Sigmoid colon (tissue), 7 donors: ENCODE measurements around the gene TMEM63A. TPM values are rescaled to one million over a fixed set of nuclear protein-coding genes. Genes with fewer than 3 reads are reported as not detected.
"Not testable (repeated sequence)": the region's sequence is repeated elsewhere in the genome, so short reads cannot be mapped to it uniquely, and the experiment has no call there.

Source experiments
- DNase-seq: peaks from one replicate; pipeline ENCODE4 v3.0.0-alpha.2; 2019
- H3K27ac ChIP-seq, 4 donors: fragments of 200-600 bp; sonication (generic); one replicate each; pipeline ENCODE4 v1.5.1; 2016 to 2019; ENCODE audit warnings: mild to moderate bottlenecking in 1 of 4
- H3K27me3 ChIP-seq, 3 donors: fragments of 200-600 bp; sonication (generic); one replicate each; pipeline ENCODE4 v1.5.1; 2019; ENCODE audit warnings: mild to moderate bottlenecking in 1 of 3
- H3K36me3 ChIP-seq, 4 donors: fragments of 200-600 bp; sonication (generic); one replicate each; pipeline ENCODE4 v1.5.1; 2016 to 2019
- H3K4me1 ChIP-seq, 4 donors: fragments of 200-600 bp; sonication (generic); one replicate each; pipeline ENCODE4 v1.5.1; 2017 to 2019
- H3K4me3 ChIP-seq, 4 donors: fragments of 200-600 bp; sonication (generic); one replicate each; pipeline ENCODE4 v1.5.1; 2017 to 2019; ENCODE audit warnings: mild to moderate bottlenecking in 2 of 4, moderate library complexity in 1 of 4
- H3K9me3 ChIP-seq, 4 donors: fragments of 200-600 bp in 3 of 4; sonication (generic) in 3 of 4; one replicate each; pipeline versions ENCODE4 v1.5.1 to v1.6.1; 2013 to 2019
- EP300 ChIP-seq, 4 donors: sonication (generic); formaldehyde crosslinking; IDR thresholded peaks; one replicate each; pipeline ENCODE4 v1.6.1; 2017; ENCODE audit warnings: antibody characterized with exemption in 4 of 4
- POLR2A ChIP-seq, 2 donors: fragments of 450-650 bp; IDR thresholded peaks; one replicate each; pipeline ENCODE4 v1.6.1; 2016; ENCODE audit warnings: antibody characterized with exemption in 2 of 2, mild to moderate bottlenecking in 2 of 2, moderate library complexity in 2 of 2
- POLR2AphosphoS5 ChIP-seq, 4 donors: sonication (generic); formaldehyde crosslinking; IDR thresholded peaks; one replicate each; pipeline ENCODE4 v1.6.1; 2017; ENCODE audit warnings: antibody characterized with exemption in 4 of 4
- WGBS, 2 donors: extraction: QIAGEN DNeasy Blood & Tissue Kit; methylation state at CpG; one replicate each; pipeline ENCODE4 v1.1.7; 2013; 5-methylcytosine and 5-hydroxymethylcytosine counted together
- intact Hi-C: fragments of 100-400 bp; cut with DNase I; formaldehyde crosslinking; loops from one replicate; pipeline ENCODE4 v1.15.1; 2023
- polyA plus RNA-seq, 3 donors: library from polyadenylated mRNA; stranded (reverse); fragments of 200-250 nt; gene quantifications; one replicate each; pipeline ENCODE4 v1.2.3, GENCODE V29; 2013
- total RNA-seq, 4 donors: library from RNA; depleted of rRNA; stranded (reverse); fragments of >200 nt; gene quantifications; one replicate each; pipeline ENCODE4 v1.1.0, GENCODE V29; 2016
- TF ChIP-seq, protein P1 (sequence below), 4 experiments: fragments of 450-650 bp in 3 of 4; fragments of 200-600 bp in 1 of 4; IDR thresholded peaks; one replicate each; pipeline ENCODE4 v1.5.1; 2016 to 2019; ENCODE audit warnings: antibody characterized with exemption in 4 of 4, mild to moderate bottlenecking in 3 of 4, moderate library complexity in 2 of 4
- donor health status: healthy with polysubstance abuse.
- donor health status: Bipolar disorder and iron deficiency.
- donor health status: healthy.

Gene TMEM63A
- total and polyA plus RNA-seq, 7 donors, result 3.0 to 103 (median 35.9) TPM

DNA sequence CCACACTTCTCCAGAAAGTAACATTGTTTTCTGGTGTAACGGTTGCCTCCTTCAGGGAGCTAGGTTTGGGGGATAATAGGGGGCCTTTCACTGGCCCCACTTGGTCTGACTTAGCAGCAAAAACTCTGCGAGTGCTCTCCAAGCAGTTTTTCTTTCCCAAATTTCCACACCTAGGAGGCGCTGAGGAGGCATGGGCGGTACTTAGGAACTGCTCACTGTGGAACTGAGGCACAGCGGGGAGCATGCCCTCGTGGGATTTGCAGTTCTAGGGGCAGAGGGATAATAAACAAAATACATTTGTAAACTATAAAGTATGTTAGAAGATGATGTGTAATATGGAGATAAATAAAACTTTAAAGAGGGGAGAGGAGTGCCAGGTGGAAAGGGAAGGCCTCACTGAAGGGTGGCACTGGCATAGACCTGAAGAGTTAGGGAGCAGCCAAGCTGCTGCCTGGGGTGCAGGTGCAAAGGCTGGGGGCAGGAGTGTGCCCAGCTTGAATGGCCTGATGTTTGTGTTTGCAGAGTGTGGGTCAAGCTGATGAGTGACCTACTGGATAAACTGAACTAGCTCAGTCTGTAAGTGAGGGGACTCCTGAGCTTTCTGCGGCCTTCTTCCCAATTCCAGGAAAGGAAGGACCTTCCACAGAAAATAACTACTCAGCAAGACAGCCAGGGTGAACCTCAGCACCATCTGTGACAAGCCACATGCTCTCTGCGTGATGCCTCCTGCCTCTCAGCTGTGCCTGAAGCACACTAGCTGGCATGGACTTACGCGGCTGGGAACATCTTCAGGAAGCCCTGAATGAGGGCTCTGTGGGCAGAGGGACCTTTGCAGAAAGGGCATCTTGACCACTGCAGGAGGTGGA, 70.3 kb downstream of the TMEM63A start:
- peaks cover 0 to 65% (median 60%) of the 10 kb centered on the region in 4 donors for H3K4me1 ChIP-seq
- WGBS, 2 donors, result 82 to 83% methylated on average over 10 of the region's 10 CpGs
- intact Hi-C loops, result loop anchor here (2.0 to 5.0 kb wide), 2 partner anchors 33 to 70 kb away; partner anchors contain the start of gene TMEM63A

DNA sequence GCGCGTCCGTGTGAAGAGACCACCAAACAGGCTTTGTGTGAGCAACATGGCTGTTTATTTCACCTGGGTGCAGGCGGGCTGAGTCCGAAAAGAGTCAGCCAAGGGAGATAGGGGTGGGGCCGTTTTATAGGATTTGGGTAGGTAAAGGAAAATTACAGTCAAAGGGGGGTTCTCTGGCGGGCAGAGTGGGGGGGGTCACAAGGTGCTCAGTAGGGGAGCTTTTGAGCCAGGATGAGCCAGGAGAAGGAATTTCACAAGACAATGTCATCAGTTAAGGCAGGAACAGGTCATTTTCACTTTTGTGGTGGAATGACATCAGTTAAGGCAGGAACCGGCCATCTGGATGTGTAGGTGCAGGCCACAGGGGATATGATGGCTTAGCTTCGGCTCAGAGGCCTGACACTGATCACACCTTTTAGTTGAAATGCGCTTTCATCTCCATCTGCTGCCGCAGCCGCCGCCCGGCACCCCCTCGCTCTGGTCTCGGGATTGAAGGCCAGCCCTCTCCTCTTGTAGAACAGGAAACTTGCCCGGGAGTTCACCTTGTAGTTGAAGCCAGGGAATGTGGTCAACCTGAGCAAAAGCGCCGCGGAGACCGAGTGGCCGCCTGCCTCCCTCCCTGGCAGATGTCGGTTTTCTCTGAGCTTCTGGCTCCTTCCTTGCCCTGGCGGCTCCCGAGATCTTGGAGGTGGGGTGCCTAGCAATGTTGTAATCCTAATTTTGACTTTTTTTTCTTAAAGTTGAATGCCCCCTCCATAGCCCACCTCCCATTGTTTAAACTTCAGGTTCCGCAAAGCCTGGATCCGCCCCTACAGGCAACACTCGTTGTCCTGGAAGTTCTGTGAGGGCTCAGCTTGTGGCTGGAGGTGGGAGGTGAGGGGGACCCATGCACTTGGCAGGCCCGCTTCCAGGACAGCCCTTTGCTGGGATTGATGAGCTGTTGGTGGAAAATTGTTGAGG, 71.3 kb downstream of the TMEM63A start:
- H3K9me3 ChIP-seq, DNase-seq, H3K27me3 ChIP-seq, H3K36me3 ChIP-seq: not testable (repeated sequence)
- WGBS, 2 donors, result 20 to 28% methylated on average over 29 of the region's 29 CpGs
- intact Hi-C loops, result loop anchor here (2.0 to 5.0 kb wide), 2 partner anchors 32 to 71 kb away; partner anchors contain the start of gene TMEM63A
- TF ChIP-seq POLR2AphosphoS5 (IDR thresholded peaks at IDR 0.05), result peak in 2 of 4 donors; percentile 10 to 52
- H3K4me1 ChIP-seq, result peaks cover 0 to 55% (median 50%) of the 10 kb centered on the region in 4 donors
- H3K4me3 ChIP-seq, result peak overlapping the region; percentile 69 to 73 (median 71)
- H3K27ac ChIP-seq, result peak overlapping the region; percentile 88 to 95 (median 88)

More for the DNA sequence above, 70.3 kb downstream of the TMEM63A start:
- no peaks in the 10 kb centered on the region for H3K9me3 ChIP-seq
- DNase-seq, result no peak
- peak overlapping the region; percentile 88 to 95 (median 88) for H3K27ac ChIP-seq
- peak overlapping the region; percentile 69 to 73 (median 71) for H3K4me3 ChIP-seq
- H3K36me3 ChIP-seq, result no peaks in the 10 kb centered on the region
- TF ChIP-seq, protein P1, sequence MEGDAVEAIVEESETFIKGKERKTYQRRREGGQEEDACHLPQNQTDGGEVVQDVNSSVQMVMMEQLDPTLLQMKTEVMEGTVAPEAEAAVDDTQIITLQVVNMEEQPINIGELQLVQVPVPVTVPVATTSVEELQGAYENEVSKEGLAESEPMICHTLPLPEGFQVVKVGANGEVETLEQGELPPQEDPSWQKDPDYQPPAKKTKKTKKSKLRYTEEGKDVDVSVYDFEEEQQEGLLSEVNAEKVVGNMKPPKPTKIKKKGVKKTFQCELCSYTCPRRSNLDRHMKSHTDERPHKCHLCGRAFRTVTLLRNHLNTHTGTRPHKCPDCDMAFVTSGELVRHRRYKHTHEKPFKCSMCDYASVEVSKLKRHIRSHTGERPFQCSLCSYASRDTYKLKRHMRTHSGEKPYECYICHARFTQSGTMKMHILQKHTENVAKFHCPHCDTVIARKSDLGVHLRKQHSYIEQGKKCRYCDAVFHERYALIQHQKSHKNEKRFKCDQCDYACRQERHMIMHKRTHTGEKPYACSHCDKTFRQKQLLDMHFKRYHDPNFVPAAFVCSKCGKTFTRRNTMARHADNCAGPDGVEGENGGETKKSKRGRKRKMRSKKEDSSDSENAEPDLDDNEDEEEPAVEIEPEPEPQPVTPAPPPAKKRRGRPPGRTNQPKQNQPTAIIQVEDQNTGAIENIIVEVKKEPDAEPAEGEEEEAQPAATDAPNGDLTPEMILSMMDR (IDR thresholded peaks at IDR 0.05), result no peak
- TF ChIP-seq POLR2AphosphoS5 (IDR thresholded peaks at IDR 0.05) (no peak), POLR2A (IDR thresholded peaks at IDR 0.05) (no peak), EP300 (IDR thresholded peaks at IDR 0.05) (no peak)
- no peaks in the 10 kb centered on the region for H3K27me3 ChIP-seq

DNA sequence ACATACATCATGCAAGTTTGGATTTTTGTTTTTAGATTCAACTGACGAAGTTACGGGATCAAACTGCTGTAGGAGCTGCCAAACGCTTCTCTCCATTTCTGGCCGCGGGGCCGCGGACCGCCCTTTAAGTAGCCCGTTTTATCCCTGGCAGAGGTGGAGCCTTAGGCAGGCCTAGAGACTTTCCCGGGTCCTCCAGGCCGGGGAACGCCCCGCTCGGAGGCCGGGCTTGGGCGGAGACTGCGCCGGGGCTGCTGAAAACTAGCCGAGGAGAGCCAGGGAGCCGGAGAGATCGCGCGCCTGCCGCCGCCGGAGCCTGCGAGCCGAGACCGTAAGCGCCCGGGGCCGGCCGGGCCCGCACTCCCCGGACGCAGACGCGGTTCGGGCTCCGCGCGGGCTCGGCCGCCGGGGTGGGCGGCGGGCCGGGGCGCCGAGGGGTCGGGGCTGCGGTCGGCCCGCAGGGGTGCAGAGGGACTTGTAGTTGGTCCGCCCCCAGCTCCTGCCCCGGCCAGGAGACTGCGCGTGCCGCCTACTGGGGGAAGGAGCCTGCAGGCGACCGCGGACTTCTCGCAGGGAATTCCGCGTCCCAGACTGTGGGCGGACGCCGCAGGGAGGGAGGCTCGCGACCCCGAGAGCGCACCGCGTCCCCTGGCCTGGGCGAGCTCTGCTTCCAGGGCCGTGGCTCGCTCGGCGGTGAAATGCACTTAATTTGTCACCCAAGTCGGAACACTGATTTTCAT, 72.2 kb downstream of the TMEM63A start, which contains the start of gene EPHX1:
Gene EPHX1, plus strand, starts transcription at position 283 of the 737 bp plus-strand sequence. CDS start 18,606 bp downstream, outside the sequence.
- H3K9me3 ChIP-seq, result no peaks in the 10 kb centered on the region
- H3K27ac ChIP-seq, result peak within 1 kb of the TSS; percentile 88 to 95 (median 88)
- intact Hi-C loops, result loop anchor here (2.0 to 5.0 kb wide), 2 partner anchors 31 to 72 kb away; partner anchors contain the start of gene TMEM63A
- H3K36me3 ChIP-seq, result no peaks in the 10 kb centered on the region
- H3K27me3 ChIP-seq, result no peaks in the 10 kb centered on the region
- H3K4me1 ChIP-seq, result peaks cover 0 to 46% (median 45%) of the 10 kb centered on the region in 4 donors
- peak within 1 kb of the TSS; percentile 69 to 73 (median 71) for H3K4me3 ChIP-seq
- WGBS, 2 donors, result 1% methylated on average over 80 of the region's 80 CpGs
- TF ChIP-seq POLR2A (IDR thresholded peaks at IDR 0.05), result peak; percentile 51 to 55
- peak; percentile 69 to 88 (median 80) for TF ChIP-seq POLR2AphosphoS5 (IDR thresholded peaks at IDR 0.05)
- no peak for TF ChIP-seq EP300 (IDR thresholded peaks at IDR 0.05)
- TF ChIP-seq, protein P1 (IDR thresholded peaks at IDR 0.05), result peak in 2 of 4 experiments; percentile 42 to 45
- peak; percentile 95 for DNase-seq

DNA sequence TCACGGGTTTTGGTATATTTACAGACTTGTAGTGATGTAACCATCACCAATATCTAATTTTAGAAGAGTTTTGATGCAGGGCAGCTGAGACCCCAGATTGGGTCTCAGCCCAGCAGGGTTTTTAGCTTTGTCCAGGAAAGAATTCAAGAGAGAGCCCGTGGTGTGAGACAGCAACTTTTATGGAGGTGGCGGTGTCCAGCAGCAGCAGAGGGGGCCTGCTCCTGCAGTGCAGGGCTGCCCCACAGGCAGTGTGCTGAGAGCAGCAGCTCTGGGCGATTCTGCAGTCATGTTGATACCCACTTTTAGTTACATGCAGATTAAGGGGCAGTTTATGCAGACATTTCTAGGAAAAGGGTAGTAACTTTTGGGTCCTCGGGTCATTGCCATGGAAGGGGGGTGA, 74.0 kb downstream of the TMEM63A start:
- no peaks in the 10 kb centered on the region for H3K9me3 ChIP-seq
- no peaks in the 10 kb centered on the region for H3K27me3 ChIP-seq
- intact Hi-C loops, result no loop called here
- peaks cover 0 to 28% (median 26%) of the 10 kb centered on the region in 4 donors for H3K4me1 ChIP-seq
- H3K27ac ChIP-seq, result no peak overlapping the region
- no peaks in the 10 kb centered on the region for H3K36me3 ChIP-seq
- TF ChIP-seq, protein P1 (IDR thresholded peaks at IDR 0.05), result no peak
- no peak for TF ChIP-seq POLR2A (IDR thresholded peaks at IDR 0.05)
- TF ChIP-seq POLR2AphosphoS5 (IDR thresholded peaks at IDR 0.05), result no peak
- no peak for TF ChIP-seq EP300 (IDR thresholded peaks at IDR 0.05)
- no peak for DNase-seq
- 80 to 86% methylated on average over 5 of the region's 5 CpGs for WGBS, 2 donors
- no peak overlapping the region for H3K4me3 ChIP-seq

DNA sequence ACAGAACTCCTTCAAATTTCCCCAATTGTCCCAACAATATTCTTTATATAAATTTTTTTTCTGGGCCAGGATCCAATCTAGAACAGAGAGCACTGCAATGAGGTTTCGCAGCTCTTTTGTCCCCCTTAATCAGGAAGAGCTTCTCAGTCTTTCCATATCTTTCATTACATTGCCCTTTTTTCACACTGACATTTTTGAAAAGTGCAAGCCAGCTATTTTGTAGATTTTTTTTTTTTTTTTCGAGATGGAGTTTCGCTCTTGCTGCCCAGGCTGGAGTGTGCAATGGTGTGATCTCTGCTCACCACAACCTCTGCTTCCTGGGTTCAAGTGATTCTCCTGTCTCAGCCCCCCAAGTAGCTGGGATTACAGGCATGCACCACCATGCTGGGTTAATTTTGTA, 75.4 kb downstream of the TMEM63A start:
- intact Hi-C loops, DNase-seq, H3K27me3 ChIP-seq, H3K9me3 ChIP-seq, H3K4me3 ChIP-seq, H3K27ac ChIP-seq, H3K36me3 ChIP-seq: not testable (repeated sequence)
- 95 to 98% methylated on average over 3 of the region's 3 CpGs for WGBS, 2 donors
- H3K4me1 ChIP-seq, result peaks cover 0 to 14% (median 12%) of the 10 kb centered on the region in 4 donors
